PFSK-1 (cell line): ENCODE data around the gene METTL17.

Experiments
- POLR2AphosphoS5 ChIP-seq: IDR thresholded peaks from 2 replicates; pipeline ENCODE4 v1.6.1; 2012; ENCODE audit warnings: low read depth, mild to moderate bottlenecking, control low read depth, low read length, moderate library complexity
- TAF1 ChIP-seq: IDR thresholded peaks from 2 replicates; pipeline ENCODE4 v1.6.1; 2012; ENCODE audit warnings: low read length, control low read depth, borderline replicate concordance; ENCODE audit not compliant: insufficient read depth
- TF ChIP-seq, protein P1 (sequence below), 2 experiments: IDR thresholded peaks; 2 replicates each; pipeline versions ENCODE4 v1.6.1 to v1.8.0; 2011 to 2012; ENCODE audit warnings: low read depth in 2 of 2, low read length in 2 of 2, control low read depth in 1 of 2, inconsistent platforms in 1 of 2, mild to moderate bottlenecking in 1 of 2, moderate library complexity in 1 of 2; ENCODE audit not compliant: insufficient read depth in 1 of 2

GRCh38 chr14:21023174-21023573 is 33.4 kb downstream of the METTL17 start:
- TF ChIP-seq, protein P1, sequence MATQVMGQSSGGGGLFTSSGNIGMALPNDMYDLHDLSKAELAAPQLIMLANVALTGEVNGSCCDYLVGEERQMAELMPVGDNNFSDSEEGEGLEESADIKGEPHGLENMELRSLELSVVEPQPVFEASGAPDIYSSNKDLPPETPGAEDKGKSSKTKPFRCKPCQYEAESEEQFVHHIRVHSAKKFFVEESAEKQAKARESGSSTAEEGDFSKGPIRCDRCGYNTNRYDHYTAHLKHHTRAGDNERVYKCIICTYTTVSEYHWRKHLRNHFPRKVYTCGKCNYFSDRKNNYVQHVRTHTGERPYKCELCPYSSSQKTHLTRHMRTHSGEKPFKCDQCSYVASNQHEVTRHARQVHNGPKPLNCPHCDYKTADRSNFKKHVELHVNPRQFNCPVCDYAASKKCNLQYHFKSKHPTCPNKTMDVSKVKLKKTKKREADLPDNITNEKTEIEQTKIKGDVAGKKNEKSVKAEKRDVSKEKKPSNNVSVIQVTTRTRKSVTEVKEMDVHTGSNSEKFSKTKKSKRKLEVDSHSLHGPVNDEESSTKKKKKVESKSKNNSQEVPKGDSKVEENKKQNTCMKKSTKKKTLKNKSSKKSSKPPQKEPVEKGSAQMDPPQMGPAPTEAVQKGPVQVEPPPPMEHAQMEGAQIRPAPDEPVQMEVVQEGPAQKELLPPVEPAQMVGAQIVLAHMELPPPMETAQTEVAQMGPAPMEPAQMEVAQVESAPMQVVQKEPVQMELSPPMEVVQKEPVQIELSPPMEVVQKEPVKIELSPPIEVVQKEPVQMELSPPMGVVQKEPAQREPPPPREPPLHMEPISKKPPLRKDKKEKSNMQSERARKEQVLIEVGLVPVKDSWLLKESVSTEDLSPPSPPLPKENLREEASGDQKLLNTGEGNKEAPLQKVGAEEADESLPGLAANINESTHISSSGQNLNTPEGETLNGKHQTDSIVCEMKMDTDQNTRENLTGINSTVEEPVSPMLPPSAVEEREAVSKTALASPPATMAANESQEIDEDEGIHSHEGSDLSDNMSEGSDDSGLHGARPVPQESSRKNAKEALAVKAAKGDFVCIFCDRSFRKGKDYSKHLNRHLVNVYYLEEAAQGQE (IDR thresholded peaks at IDR 0.05; ENCODE audit: insufficient read depth in 1 of 2, low read depth in 2 of 2, low read length in 2 of 2), result no peak
- TF ChIP-seq TAF1, result no peak
- no peak for TF ChIP-seq POLR2AphosphoS5
